Measurements from ENCODE around the gene AFF3.
"Not testable (repeated sequence)": the region's sequence is repeated elsewhere in the genome, so short reads cannot be mapped to it uniquely, and the experiment has no call there.

Gene AFF3

GRCh38 chr2:99559075-99559662, 583.2 kb downstream of the AFF3 start:
- DNase-seq (ENCODE audit: low read depth in 2 of 2) = peak; percentile 68 to 86

- no peak for DNase-seq (ENCODE audit: low read depth in 2 of 2)
These were observed 587.0 kb downstream of the AFF3 start for GRCh38 chr2:99555404-99555803.

- no peak for DNase-seq (ENCODE audit: low read depth in 2 of 2)
These were observed 587.5 kb downstream of the AFF3 start for GRCh38 chr2:99554871-99555270.

- no peak for DNase-seq (ENCODE audit: low read depth in 2 of 2)
These were observed 588.2 kb downstream of the AFF3 start for GRCh38 chr2:99554238-99554637.

GRCh38 chr2:99552529-99552928, 589.9 kb downstream of the AFF3 start:
- no peak for DNase-seq (ENCODE audit: low read depth in 2 of 2)

- no peak for DNase-seq (ENCODE audit: low read depth in 2 of 2)
These were observed 592.0 kb downstream of the AFF3 start for GRCh38 chr2:99550368-99550767.

GRCh38 chr2:99545604-99546003, 596.8 kb downstream of the AFF3 start:
- no peak for DNase-seq (ENCODE audit: low read depth in 2 of 2)

GRCh38 chr2:99545066-99545465, 597.3 kb downstream of the AFF3 start:
- DNase-seq (ENCODE audit: low read depth in 2 of 2) = no peak

- no peak for DNase-seq (ENCODE audit: low read depth in 2 of 2)
These were observed 597.8 kb downstream of the AFF3 start for GRCh38 chr2:99544608-99545007.

- no peak for DNase-seq (ENCODE audit: low read depth in 2 of 2)
These were observed 599.1 kb downstream of the AFF3 start for GRCh38 chr2:99543247-99543646.

- no peak for DNase-seq (ENCODE audit: low read depth in 2 of 2)
These were observed 604.4 kb downstream of the AFF3 start for GRCh38 chr2:99537910-99538485.

GRCh38 chr2:99524056-99524455, 618.3 kb downstream of the AFF3 start:
- no peak for DNase-seq (ENCODE audit: low read depth in 2 of 2)

- DNase-seq (ENCODE audit: low read depth in 2 of 2) = no peak
These were observed 620.2 kb downstream of the AFF3 start for GRCh38 chr2:99522157-99522556.

- DNase-seq (ENCODE audit: low read depth in 2 of 2) = no peak
These were observed 621.6 kb downstream of the AFF3 start for GRCh38 chr2:99520813-99521212.

- no peak for DNase-seq (ENCODE audit: low read depth in 2 of 2)
These were observed 622.2 kb downstream of the AFF3 start for GRCh38 chr2:99520195-99520594.

- no peak for DNase-seq (ENCODE audit: low read depth in 2 of 2)
These were observed 628.0 kb downstream of the AFF3 start for GRCh38 chr2:99514357-99514756.

- no peak for DNase-seq (ENCODE audit: low read depth in 2 of 2)
These were observed 630.2 kb downstream of the AFF3 start for GRCh38 chr2:99512181-99512591.

- DNase-seq (ENCODE audit: low read depth in 2 of 2) = no peak
These were observed 633.0 kb downstream of the AFF3 start for GRCh38 chr2:99509387-99509786.

GRCh38 chr2:99507937-99508818, 634.2 kb downstream of the AFF3 start:
- DNase-seq (ENCODE audit: low read depth in 2 of 2) = no peak

- no peak for DNase-seq (ENCODE audit: low read depth in 2 of 2)
These were observed 637.4 kb downstream of the AFF3 start for GRCh38 chr2:99504844-99505584.

GRCh38 chr2:99503662-99504416, 638.6 kb downstream of the AFF3 start:
- not testable (repeated sequence) for DNase-seq (ENCODE audit: low read depth in 2 of 2)

GRCh38 chr2:99496021-99496420, 646.4 kb downstream of the AFF3 start:
- no peak for DNase-seq (ENCODE audit: low read depth in 2 of 2)

Measured in stimulated activated CD8-positive, alpha-beta memory T cell treated with anti-CD3 and anti-CD28 coated beads, Interleukin-2, amount 100 ng/mL, for 48 hours (primary cell).